ENCODE results near the gene CIRBP.

CIRBP gene

DNA sequence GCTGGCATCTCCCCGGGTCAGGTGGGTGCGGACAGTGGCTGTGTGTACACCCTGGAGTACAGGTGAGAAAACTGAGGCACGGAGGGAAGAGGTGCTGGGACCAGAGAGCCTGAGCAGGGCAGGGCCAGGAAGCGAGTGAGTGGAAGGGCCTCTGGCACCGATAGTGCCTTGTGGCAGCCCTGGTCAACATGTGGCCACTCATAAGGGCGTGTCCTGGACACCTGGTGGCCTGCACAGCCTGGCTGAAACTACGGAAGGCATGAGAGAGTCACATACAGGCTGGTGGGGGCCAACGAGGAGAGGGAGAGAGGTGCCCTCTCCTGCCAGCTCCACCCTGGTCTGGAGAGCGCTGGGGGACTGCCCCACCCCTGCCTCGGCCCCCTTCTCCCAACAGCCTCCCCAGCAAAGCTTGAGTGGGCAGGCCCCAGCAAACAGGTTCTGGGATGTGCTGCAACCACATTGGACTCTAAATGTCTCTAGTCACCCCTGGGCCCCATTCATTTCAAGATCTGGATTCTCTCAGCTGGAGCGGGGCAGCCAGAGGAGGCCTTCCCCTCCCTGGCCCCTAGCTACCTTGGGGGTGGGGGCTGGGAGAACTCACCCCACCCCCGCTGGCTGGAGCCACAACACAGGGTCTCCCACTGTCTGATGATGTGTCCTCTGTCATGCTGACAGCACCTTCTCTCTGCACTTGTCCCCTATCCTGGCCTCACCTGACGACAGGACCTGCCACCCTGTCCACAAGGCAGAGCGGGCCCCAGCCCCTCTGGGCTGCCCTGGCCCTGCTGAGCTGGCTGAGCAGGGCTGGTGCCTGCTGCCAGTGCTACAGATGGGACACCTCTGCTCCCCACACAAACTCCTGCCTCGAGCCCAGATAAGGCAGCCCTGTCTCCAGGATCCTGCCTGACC, 37.1 kb upstream of the CIRBP start:
- no peak for DNase-seq

DNA sequence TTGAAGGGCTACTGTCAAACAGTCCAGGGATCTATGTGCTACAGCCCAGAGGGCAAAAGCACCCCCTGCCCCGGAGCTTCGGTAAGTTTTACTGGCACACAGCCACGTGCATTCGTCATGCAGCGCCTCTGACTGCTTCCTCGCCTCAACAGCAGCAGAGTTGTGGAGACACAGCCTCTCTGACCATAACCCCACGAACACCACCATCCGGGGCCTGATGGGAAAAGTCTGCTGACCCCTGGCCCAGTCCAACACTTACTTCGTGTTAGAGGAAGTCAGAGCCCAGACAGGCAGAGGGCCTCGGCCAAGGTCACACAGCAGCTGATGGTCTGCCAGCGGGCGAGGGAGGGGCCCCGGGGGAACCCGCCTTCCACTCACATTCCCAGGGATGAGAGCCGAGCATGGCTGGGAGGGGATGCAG, 36.5 kb upstream of the CIRBP start:
- DNase-seq: no peak

DNA sequence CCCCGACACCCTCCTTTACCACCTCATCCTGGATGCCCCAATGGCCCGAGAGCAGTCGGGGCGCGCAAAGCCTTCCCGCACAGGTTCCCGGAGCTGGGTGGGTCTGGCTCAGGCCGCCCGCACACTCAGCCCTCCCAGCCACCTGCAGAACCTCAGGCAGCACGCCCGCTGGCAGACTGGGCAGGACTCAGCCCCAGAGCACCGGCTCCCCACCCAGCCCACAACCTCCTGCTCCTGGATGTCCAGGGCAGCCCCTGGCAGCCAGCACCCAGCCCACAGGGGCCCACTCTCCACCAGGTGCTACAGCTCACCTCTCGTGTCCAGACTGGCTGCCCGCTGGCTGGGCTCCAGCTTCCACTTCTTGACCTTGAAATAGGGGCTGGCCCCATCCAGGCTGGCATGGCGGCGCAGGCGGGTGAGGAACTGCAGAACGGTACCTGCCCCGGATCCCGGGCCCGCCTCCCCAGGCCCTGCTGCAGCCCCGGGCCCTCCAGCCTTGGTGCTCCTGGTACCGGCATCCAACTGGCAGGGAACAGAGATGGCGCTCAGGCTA, 35.9 kb upstream of the CIRBP start:
- no peak for DNase-seq

DNA sequence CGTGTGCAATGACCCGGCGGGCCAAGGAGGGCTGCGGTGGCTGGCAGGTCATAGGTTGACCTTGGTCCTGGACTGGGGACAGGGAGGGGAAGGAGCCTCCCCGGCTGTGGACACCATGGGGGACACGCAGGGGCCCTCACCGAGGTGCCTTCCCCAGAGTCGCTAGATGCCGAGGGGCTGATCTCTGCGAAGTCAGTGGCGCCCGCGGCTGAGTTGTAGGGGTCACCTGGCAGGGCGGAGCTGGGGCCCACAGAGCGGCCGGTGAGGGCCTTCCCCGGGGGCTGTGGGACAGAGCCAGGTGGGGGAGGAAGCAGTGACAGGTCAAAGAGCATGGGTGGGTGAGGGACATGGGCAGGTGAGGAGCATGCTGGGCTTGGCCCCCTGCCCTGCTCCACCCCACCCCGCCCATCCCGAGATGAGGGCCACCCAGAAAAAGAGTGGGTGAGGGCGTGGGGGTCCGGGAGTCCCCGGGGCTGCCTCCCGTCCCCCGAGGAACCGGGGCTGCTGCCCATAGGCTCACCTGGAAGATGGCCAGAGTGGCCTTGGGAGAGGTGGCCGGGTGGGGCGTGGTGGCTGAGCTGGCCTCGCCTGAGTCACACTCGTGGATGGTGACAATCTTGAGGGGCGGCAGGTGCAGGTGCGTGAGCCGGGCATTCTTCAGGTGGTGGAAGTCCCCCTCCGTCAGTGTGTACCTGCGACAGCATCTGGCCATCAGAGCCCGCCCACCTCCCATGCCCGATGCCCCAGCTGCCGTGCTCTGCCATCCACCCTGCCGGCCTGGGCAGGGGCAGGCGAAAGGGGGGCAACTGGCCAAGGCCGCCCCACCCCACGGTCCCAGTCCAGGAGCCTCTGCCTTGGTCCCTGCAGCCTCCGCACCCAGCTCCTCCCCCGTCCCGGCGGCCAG, 34.8 kb upstream of the CIRBP start:
- DNase-seq: no peak

- no peak for DNase-seq
These were observed 34.2 kb upstream of the CIRBP start for GRCh38 chr19:1234955-1235380.

- no peak for DNase-seq
These were observed 33.2 kb upstream of the CIRBP start for GRCh38 chr19:1235625-1236538.

- DNase-seq: peak; percentile 26
These were observed 32.6 kb upstream of the CIRBP start for GRCh38 chr19:1236576-1236975.

GRCh38 chr19:1237027-1237659, 32.0 kb upstream of the CIRBP start:
- peak; percentile 6 for DNase-seq

- DNase-seq: peak; percentile 10
These were observed 31.3 kb upstream of the CIRBP start, which contains the start of gene CBARP for GRCh38 chr19:1237754-1238368. Gene CBARP, minus strand, starts transcription at chr19:1238005. Its CDS starts 1,905 bp downstream, at chr19:1236100.

DNA sequence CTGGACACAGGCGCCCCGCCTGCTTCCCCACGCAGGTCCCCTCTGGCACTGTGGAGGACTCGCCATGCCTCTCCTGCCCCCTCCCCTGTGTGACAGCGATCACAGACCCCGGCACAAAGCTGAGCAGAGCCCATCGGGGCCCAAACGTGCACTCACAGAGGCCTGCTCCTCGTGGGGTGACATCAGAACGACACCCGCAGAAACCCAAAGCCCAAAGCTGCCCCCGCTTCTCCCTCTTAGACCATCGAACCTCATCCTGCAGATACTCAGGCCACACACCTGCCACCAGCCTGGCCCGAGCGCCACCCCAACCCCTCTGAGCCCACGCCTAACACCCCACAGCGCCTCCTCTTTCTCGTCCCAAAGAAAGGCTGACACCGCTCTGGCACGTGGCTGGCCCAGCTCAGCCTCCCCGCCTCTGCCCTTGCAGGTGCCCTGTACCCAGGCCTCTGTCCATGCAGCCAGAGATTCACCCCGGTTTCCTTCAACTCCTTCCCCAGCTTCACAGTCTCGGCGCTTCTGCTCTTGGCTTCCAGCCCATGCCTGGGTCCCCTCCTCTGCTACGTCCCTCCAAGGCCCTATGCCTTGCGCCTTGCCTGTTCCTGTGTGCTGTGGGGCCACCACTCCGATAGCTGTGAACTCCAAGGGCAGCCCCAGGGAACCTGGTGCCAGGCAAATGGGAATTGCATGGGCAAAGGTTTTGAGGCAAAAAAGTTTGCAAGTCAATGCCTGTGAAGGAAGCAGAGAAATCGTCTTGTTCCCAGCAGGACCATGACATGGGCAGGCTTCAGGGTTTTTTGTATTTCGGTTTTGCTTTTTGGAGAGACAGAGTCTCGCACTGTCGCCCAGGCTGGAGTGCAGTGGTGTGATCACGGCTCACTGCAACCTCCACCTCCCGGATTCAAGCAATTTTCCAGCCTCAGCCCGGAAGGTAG, 30.5 kb upstream of the CIRBP start:
- DNase-seq: no peak

DNA sequence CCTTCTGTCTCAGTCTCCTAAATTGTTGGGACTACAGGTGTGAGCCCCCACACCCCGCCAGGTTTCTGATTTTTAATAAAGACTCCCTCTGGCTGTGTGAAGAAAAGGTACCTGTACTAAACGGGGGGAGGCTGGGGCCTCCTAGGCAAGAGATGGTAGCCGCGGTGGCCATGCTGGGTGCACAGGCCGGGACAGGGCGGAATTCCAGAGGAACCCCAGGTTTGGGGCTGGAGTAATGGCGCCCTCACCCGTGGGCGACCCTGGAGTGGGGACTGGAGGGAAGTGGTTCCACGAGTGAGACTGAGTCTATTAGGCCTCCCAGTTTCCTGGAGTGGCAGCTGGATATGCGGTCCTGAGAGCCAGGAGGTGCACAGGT, 29.7 kb upstream of the CIRBP start:
- no peak for DNase-seq

GRCh38 chr19:1239796-1240737, 29.1 kb upstream of the CIRBP start:
- DNase-seq: peak; percentile 83

- no peak for DNase-seq
These were observed 28.2 kb upstream of the CIRBP start for GRCh38 chr19:1240925-1241324.

- peak; percentile 90 for DNase-seq
These were observed 27.6 kb upstream of the CIRBP start, which contains the start of gene ATP5F1D for GRCh38 chr19:1241417-1242095. Gene ATP5F1D, plus strand, starts transcription at chr19:1241751. Its CDS starts 100 bp downstream, at chr19:1241851.

DNA sequence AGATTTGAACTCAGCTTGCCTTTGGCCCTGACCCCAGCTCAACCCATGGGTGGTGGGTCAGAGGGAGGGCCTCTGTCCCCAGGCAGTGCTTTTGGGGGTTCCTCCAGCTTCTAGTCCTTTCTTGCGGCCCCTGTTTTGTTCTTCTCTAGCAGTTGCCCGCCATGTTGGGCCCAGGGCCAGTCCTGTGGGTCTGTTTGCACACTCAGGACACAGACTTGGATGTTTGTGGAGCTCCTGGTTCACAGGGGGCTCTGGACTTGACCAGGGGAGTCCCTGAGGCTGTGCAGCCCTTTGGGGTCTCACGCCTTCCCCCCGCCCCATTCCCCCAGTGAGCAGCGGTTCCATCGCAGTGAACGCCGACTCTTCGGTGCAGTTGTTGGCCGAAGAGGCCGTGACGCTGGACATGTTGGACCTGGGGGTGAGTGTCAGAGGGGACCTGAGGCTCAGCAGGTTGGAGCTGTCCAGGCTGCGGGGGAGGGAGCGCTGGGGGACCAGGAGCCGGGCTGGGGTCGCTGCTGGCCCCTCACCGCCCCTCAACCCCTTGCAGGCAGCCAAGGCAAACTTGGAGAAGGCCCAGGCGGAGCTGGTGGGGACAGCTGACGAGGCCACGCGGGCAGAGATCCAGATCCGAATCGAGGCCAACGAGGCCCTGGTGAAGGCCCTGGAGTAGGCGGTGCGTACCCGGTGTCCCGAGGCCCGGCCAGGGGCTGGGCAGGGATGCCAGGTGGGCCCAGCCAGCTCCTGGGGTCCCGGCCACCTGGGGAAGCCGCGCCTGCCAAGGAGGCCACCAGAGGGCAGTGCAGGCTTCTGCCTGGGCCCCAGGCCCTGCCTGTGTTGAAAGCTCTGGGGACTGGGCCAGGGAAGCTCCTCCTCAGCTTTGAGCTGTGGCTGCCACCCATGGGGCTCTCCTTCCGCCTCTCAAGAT, 25.1 kb upstream of the CIRBP start:
- peak; percentile 69 for DNase-seq

DNA sequence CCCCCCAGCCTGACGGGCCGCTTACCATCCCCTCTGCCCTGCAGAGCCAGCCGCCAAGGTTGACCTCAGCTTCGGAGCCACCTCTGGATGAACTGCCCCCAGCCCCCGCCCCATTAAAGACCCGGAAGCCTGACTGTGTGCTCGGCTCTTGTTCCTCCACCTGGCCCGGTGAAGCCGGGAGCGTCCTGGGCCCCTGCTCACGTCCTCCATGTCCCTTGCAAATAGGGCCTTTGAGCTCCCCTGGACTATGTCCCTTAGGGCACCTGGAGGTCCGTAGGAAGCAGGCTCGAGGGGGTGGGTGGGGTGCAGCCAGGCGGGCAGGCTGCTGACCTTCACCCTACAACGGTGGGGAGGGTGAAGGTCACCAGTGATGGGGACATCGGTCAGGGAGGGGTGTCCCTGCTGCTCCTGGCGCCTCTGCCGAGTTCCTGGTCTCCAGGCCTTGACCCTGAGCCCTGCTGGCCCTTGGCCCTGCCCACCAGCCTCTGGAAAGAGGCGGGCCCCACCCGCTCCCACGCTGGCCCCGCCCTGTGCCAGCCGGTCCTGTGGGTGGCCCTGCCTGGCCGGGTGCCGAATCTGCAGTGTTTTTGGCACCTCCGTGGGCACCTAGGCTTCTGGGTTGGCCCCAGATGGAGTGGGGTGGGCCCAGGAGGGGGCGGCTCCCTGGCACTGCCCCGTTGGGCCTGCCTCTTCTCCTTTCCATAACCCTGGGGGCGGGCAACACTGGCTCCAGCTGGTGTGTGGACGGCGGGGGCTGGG, 24.3 kb upstream of the CIRBP start:
- DNase-seq: no peak

Measured in NCI-H1105 treated with DMSO at 0.1 percent for 48 hours (cell line).